ENCODE data around the gene LONRF3. TPM values are rescaled to one million over a fixed set of nuclear protein-coding genes. Genes with fewer than 3 reads are reported as not detected.
A peak's percentile ranks its signal among the peaks of the same experiment; 100 is the strongest.

LONRF3 gene
- total RNA-seq: 0.96 and 1.5 TPM in 2 replicates
- long read RNA-seq, partial matches to known transcripts: 0 of 1 reads
- long read RNA-seq, other reads (novel, unspliced or antisense): 1 of 1 reads

GRCh38 chrX:118974088-118974907 lies at the start of gene LONRF3:
LONRF3 (plus strand) TSS chrX:118974618; CDS start chrX:118974781, 163 bp downstream.
- peak within 1 kb of the TSS; percentile 63 for H3K4me3 Mint-ChIP-seq (ENCODE audit: low read depth)
- H3K27ac Mint-ChIP-seq: peak within 1 kb of the TSS; percentile 45
- H3K27me3 Mint-ChIP-seq: peaks cover 48% of the 10 kb centered on the region
- H3K36me3 Mint-ChIP-seq (ENCODE audit: insufficient read depth): peaks cover 3% of the 10 kb centered on the region
- DNase-seq (ENCODE audit: low spot score, unreplicated experiment): no peak
- peaks cover 4% of the 10 kb centered on the region for H3K9me3 Mint-ChIP-seq (ENCODE audit: low read depth)
- TF ChIP-seq CTCF (IDR thresholded peaks at IDR 0.05; ENCODE audit: unreplicated experiment): no peak
- peaks cover 7% of the 10 kb centered on the region for H3K4me1 Mint-ChIP-seq (ENCODE audit: low read depth)

- Mint-ChIP-seq H3K4me1 (ENCODE audit: low read depth) (no peaks in the 10 kb centered on the region), H3K9me3 (ENCODE audit: low read depth) (peaks cover 3% of the 10 kb centered on the region), H3K27me3 (no peaks in the 10 kb centered on the region), H3K4me3 (ENCODE audit: low read depth) (no peak overlapping the region), H3K36me3 (ENCODE audit: insufficient read depth) (no peaks in the 10 kb centered on the region), H3K27ac (no peak overlapping the region)
- TF ChIP-seq CTCF (IDR thresholded peaks at IDR 0.05; ENCODE audit: unreplicated experiment): no peak
- no peak for DNase-seq (ENCODE audit: low spot score, unreplicated experiment)
Measured at GRCh38 chrX:118928151-118928550, 46.3 kb upstream of the LONRF3 start.

GRCh38 chrX:118935352-118935751 lies 39.1 kb upstream of the LONRF3 start:
- H3K27ac Mint-ChIP-seq: no peak overlapping the region
- no peak overlapping the region for H3K4me3 Mint-ChIP-seq (ENCODE audit: low read depth)
- peaks cover 15% of the 10 kb centered on the region for H3K9me3 Mint-ChIP-seq (ENCODE audit: low read depth)
- no peaks in the 10 kb centered on the region for H3K27me3 Mint-ChIP-seq
- DNase-seq (ENCODE audit: low spot score, unreplicated experiment): no peak
- TF ChIP-seq CTCF (IDR thresholded peaks at IDR 0.05; ENCODE audit: unreplicated experiment): no peak
- H3K36me3 Mint-ChIP-seq (ENCODE audit: insufficient read depth): no peaks in the 10 kb centered on the region
- H3K4me1 Mint-ChIP-seq (ENCODE audit: low read depth): no peaks in the 10 kb centered on the region

GRCh38 chrX:118941147-118941546 lies 33.3 kb upstream of the LONRF3 start:
- no peaks in the 10 kb centered on the region for H3K4me1 Mint-ChIP-seq (ENCODE audit: low read depth)
- H3K36me3 Mint-ChIP-seq (ENCODE audit: insufficient read depth): no peaks in the 10 kb centered on the region
- TF ChIP-seq CTCF (IDR thresholded peaks at IDR 0.05; ENCODE audit: unreplicated experiment): no peak
- no peak overlapping the region for H3K4me3 Mint-ChIP-seq (ENCODE audit: low read depth)
- H3K27ac Mint-ChIP-seq: no peak overlapping the region
- DNase-seq (ENCODE audit: low spot score, unreplicated experiment): no peak
- H3K27me3 Mint-ChIP-seq: no peaks in the 10 kb centered on the region
- peaks cover 8% of the 10 kb centered on the region for H3K9me3 Mint-ChIP-seq (ENCODE audit: low read depth)

GRCh38 chrX:118943102-118943501 lies 31.3 kb upstream of the LONRF3 start:
- Mint-ChIP-seq H3K9me3 (ENCODE audit: low read depth) (peaks cover 3% of the 10 kb centered on the region), H3K4me3 (ENCODE audit: low read depth) (no peak overlapping the region), H3K27me3 (no peaks in the 10 kb centered on the region), H3K27ac (no peak overlapping the region), H3K4me1 (ENCODE audit: low read depth) (no peaks in the 10 kb centered on the region), H3K36me3 (ENCODE audit: insufficient read depth) (no peaks in the 10 kb centered on the region)
- no peak for DNase-seq (ENCODE audit: low spot score, unreplicated experiment)
- no peak for TF ChIP-seq CTCF (IDR thresholded peaks at IDR 0.05; ENCODE audit: unreplicated experiment)
